ENCODE results near the gene MLF1. TPM values are rescaled to one million over a fixed set of nuclear protein-coding genes. Genes with fewer than 3 reads are reported as not detected.

Gene MLF1
- total RNA-seq, 1 experiment from 2014 or later = 43.7 TPM

DNA sequence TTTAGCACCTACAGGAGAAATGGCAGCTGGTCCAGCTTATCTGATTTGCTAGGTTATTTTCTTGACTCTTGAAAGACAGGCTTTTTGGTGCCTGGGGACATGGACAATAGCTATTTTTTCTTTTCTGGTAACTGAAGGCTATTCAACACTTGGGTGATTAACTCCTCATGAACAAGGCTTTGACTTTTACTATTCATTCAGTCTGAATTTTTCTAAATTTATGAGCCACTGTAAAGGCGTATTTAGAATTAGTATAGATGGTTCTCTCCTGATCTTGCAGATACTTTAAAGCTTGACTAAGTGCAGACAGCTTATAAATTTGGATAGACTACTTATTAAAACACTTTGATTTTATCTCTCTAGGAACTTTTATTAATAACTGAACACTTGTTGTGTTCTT, 54.9 kb downstream of the MLF1 start:
- Histone ChIP-seq H4K20me1 (ENCODE audit: insufficient read depth) (no peaks in the 10 kb centered on the region), H3K4me3 (replicated peaks in 1 of 2; ENCODE audit: low read depth in 1 of 2, low read length in 2 of 2) (no peak overlapping the region), H3K4me2 (ENCODE audit: low read length) (no peak overlapping the region), H3K9ac (ENCODE audit: low read length) (no peak overlapping the region), H3K27ac (ENCODE audit: low read depth, low read length) (no peak overlapping the region), H3K79me2 (ENCODE audit: insufficient read depth, low read length) (no peaks in the 10 kb centered on the region), H3K9me2 (ENCODE audit: insufficient read depth) (no peaks in the 10 kb centered on the region), H3K4me1 (ENCODE audit: control insufficient read depth in 1 of 2, insufficient read depth in 2 of 2, low read length in 2 of 2) (no peaks in the 10 kb centered on the region), H3K36me3 (ENCODE audit: control insufficient read depth in 1 of 2, insufficient read depth in 2 of 2, low read length in 2 of 2) (no peaks in the 10 kb centered on the region), H3K9me3 (ENCODE audit: control insufficient read depth in 1 of 2, insufficient read depth in 1 of 2, low read depth in 1 of 2, low read length in 2 of 2) (no peaks in the 10 kb centered on the region), H3K27me3 (ENCODE audit: insufficient read depth, low read length) (no peaks in the 10 kb centered on the region), H2AFZ (ENCODE audit: low read depth, low read length, poor library complexity, severe bottlenecking) (no peak overlapping the region)
- POLR2A ChIA-PET = no interaction called here
- TF ChIP-seq FOSL1 (IDR thresholded peaks at IDR 0.05; ENCODE audit: low read depth) = no peak
- RAD21 ChIA-PET (ENCODE audit: low non-redundant PET in 1 of 2, low total read pairs in 2 of 2, uncharacterized antibody in 2 of 2, unreplicated experiment in 2 of 2) = no interaction called here
- CTCF ChIA-PET = no interaction called here
- DNase-seq (ENCODE audit: low read depth, low spot score) = no peak
- no TSS peak for BruUV-seq (replicated peaks)
- ATAC-seq = no peak
- intact Hi-C loops (cut with micrococcal nuclease) = no loop called here

DNA sequence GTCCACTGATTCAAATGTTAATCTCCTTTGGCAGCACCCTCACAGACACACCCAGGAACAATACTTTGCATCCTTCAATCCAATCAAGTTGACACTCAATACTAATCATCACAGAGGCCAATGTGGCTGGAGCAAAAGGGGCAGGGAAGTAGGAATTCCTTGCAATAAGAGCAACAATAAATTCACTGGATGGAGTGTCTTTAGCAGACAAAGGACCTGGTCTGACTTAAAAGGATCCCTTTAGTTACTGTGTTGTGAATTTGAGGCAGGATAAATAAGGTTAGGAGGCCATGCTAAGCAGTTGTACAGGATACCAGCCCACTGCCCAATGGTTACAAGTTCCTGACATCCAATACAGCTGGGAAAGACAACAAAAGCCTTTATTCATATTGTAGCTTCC, 61.0 kb downstream of the MLF1 start:
- Histone ChIP-seq H3K36me3 (ENCODE audit: control insufficient read depth in 1 of 2, insufficient read depth in 2 of 2, low read length in 2 of 2) (no peaks in the 10 kb centered on the region), H3K27ac (ENCODE audit: low read depth, low read length) (no peak overlapping the region), H3K27me3 (ENCODE audit: insufficient read depth, low read length) (no peaks in the 10 kb centered on the region), H3K79me2 (ENCODE audit: insufficient read depth, low read length) (no peaks in the 10 kb centered on the region), H3K9me3 (ENCODE audit: control insufficient read depth in 1 of 2, insufficient read depth in 1 of 2, low read depth in 1 of 2, low read length in 2 of 2) (no peaks in the 10 kb centered on the region), H3K4me2 (ENCODE audit: low read length) (no peak overlapping the region), H3K4me1 (ENCODE audit: control insufficient read depth in 1 of 2, insufficient read depth in 2 of 2, low read length in 2 of 2) (no peaks in the 10 kb centered on the region), H2AFZ (ENCODE audit: low read depth, low read length, poor library complexity, severe bottlenecking) (no peak overlapping the region), H3K9ac (ENCODE audit: low read length) (no peak overlapping the region), H4K20me1 (ENCODE audit: insufficient read depth) (no peaks in the 10 kb centered on the region), H3K4me3 (replicated peaks in 1 of 2; ENCODE audit: low read depth in 1 of 2, low read length in 2 of 2) (no peak overlapping the region), H3K9me2 (ENCODE audit: insufficient read depth) (no peaks in the 10 kb centered on the region)
- no peak for TF ChIP-seq ZFX (IDR thresholded peaks at IDR 0.05)
- TF ChIP-seq YY1 (IDR thresholded peaks at IDR 0.05; ENCODE audit: extremely low read depth, insufficient replicate concordance, low read depth, low read length) = no peak
- no peak for TF ChIP-seq EGR1 (IDR thresholded peaks at IDR 0.05; ENCODE audit: low read depth)
- no peak for TF ChIP-seq POLR2A (IDR thresholded peaks at IDR 0.05; ENCODE audit: borderline replicate concordance, extremely low read depth, insufficient read depth, insufficient read length)
- no peak for TF ChIP-seq EZH2phosphoT487 (IDR thresholded peaks at IDR 0.05; ENCODE audit: borderline replicate concordance)
- ChIA-PET CTCF (no interaction called here), RAD21 (ENCODE audit: low non-redundant PET in 1 of 2, low total read pairs in 2 of 2, uncharacterized antibody in 2 of 2, unreplicated experiment in 2 of 2) (no interaction called here), POLR2A (no interaction called here)
- no peak for DNase-seq (ENCODE audit: low read depth, low spot score)
- no peak for ATAC-seq
- no TSS peak for BruUV-seq (replicated peaks)
- intact Hi-C loops (cut with micrococcal nuclease) = no loop called here

All from HCT116 (cell line).